Gastrocnemius medialis (tissue), 4 donors: ENCODE data around the gene MSMB. TPM values are rescaled to one million over a fixed set of nuclear protein-coding genes. Genes with fewer than 3 reads are reported as not detected.

Source experiments
- ATAC-seq, 2 donors: fragments of 150-250 bp; one replicate each; pipeline ENCODE4 v1.9.1; 2016
- DNase-seq, 2 donors: peaks; one replicate each; pipeline ENCODE4 v3.0.0-alpha.2; 2019
- H3K27ac ChIP-seq, 4 donors: fragments of 200-600 bp; sonication (generic); 1 replicate in 1 of 4; 2 replicates in 3 of 4; pipeline ENCODE4 v1.5.1; 2016 to 2018; ENCODE audit warnings: mild to moderate bottlenecking in 2 of 4, moderate library complexity in 1 of 4
- H3K27me3 ChIP-seq, 3 donors: fragments of 200-600 bp; sonication (generic) in 2 of 3; 1 replicate in 1 of 3; 2 replicates in 2 of 3; pipeline versions ENCODE4 v1.5.1 to v1.6.0; 2016 to 2019; ENCODE audit warnings: mild to moderate bottlenecking in 1 of 3, moderate library complexity in 1 of 3
- H3K36me3 ChIP-seq, 2 donors: fragments of 200-600 bp; sonication (generic) in 1 of 2; one replicate each; pipeline ENCODE4 v1.5.1; 2017 to 2018
- H3K4me1 ChIP-seq, 2 donors: fragments of 200-600 bp; sonication (generic) in 1 of 2; one replicate each; pipeline ENCODE4 v1.5.1; 2016 to 2017; ENCODE audit warnings: mild to moderate bottlenecking in 2 of 2
- H3K4me3 ChIP-seq, 4 donors: fragments of 200-600 bp; sonication (generic) in 3 of 4; 1 replicate in 1 of 4; 2 replicates in 3 of 4; pipeline ENCODE4 v1.5.1; 2016 to 2019; ENCODE audit warnings: mild to moderate bottlenecking in 2 of 4
- H3K9me3 ChIP-seq, 3 donors: fragments of 200-600 bp; sonication (generic) in 2 of 3; 1 replicate in 1 of 3; 2 replicates in 2 of 3; pipeline ENCODE4 v1.5.1; 2016 to 2019
- POLR2A ChIP-seq, 2 donors: fragments of 450-650 bp; IDR thresholded peaks; one replicate each; pipeline ENCODE4 v1.6.1; 2017; ENCODE audit warnings: antibody characterized with exemption in 2 of 2, mild to moderate bottlenecking in 2 of 2, moderate library complexity in 2 of 2
- in situ Hi-C, 4 donors: fragments of 200-750 bp; cut with MboI; loops; one replicate each; pipeline versions ENCODE4 v1.15.0 to v1.8.0; 2017; ENCODE audit warnings: low sequenced_read_pairs in 4 of 4
- intact Hi-C: fragments of 100-400 bp; cut with DNase I; formaldehyde crosslinking; loops from one replicate; pipeline ENCODE4 v1.15.1; 2023; ENCODE audit warnings: low total_unique reads
- total RNA-seq, 4 donors: library from RNA; depleted of rRNA; stranded (reverse); fragments of >200 nt; gene quantifications; one replicate each; pipeline versions ENCODE4 v1.1.0 to v1.2.3, GENCODE V29; 2016
- TF ChIP-seq, protein P1 (sequence below), 5 experiments: fragments of 450-650 bp in 3 of 5; fragments of 200-600 bp in 2 of 5; sonication (generic) in 2 of 5; IDR thresholded peaks in 4 of 5; conservative IDR thresholded peaks in 1 of 5; 1 replicate in 4 of 5; 2 replicates in 1 of 5; pipeline ENCODE4 v1.5.1; 2016 to 2019; ENCODE audit warnings: antibody characterized with exemption in 5 of 5, mild to moderate bottlenecking in 3 of 5, moderate library complexity in 3 of 5

The MSMB gene
- total RNA-seq, 4 donors from 2014 or later, result not detected

DNA sequence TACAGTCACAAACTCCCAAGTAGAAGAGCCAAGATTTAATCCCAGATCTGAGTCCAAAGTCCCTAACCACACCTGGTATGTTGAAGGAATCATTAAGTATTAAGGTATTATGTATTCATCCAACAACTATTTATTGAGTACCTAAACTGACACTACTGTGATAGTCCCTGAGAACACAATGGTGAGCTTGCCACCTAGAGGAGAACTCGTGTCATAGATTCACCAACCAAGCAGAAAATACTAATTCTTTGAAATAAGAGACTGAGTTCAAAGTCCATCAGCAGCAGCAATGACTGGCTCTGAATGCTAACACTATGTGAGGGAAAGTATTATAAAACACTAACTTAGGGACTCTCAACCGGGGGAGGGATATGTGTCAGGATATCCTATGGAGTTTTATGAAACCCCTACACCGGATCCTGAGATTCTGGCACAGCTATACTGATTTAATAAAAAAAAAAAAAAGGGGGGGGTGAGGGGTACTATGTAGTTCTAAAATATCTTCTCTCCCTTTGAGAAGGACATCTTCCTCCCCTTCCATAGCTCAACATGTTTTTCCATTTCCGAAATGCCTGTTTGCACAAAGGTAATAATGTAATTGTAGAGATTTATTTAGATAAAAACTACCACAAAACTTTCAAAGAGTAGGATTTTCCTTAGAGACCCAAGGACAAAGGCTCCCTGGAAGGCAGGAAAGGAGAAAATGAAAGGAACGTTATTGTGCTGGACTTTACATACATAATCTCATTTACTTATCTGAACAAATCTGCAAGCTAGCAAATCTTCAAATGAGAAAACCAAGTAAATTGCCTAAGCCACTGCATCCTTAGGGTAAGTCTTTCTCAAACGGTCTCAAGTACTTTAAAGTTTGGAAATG, 17.2 kb downstream of the MSMB start:
- H3K4me1 ChIP-seq, result peaks cover 55 to 60% of the 10 kb centered on the region in 2 donors
- in situ Hi-C loops, result no loop called here
- intact Hi-C loops, result loop anchor here (10.0 kb wide), 1 partner anchor 1024 kb away; the partner anchor contains the start of gene ZNF22

DNA sequence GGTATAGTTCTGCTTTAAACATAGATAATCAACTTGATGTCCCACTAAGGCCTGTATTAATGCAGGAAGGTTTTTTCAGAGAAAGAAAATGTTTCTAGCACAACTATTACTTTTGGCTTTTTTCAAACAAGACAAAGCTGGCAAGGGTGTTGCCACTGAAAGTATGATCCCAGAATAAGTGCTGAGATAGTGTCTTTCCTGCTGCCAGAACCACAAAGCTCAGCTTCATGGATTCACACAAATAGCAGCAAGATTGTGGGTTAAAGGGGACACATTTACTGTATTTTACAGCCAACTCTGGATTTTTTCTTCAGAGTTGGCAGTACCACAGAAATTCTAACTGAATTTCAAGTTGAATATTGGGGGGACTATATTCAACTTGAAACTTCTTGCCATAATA, 20.0 kb downstream of the MSMB start:
- ATAC-seq (no peak), DNase-seq (no peak)
- no peaks in the 10 kb centered on the region for H3K9me3 ChIP-seq
- H3K27ac ChIP-seq, result peak overlapping the region; percentile 5 to 96 (median 14)
- H3K27me3 ChIP-seq, result no peaks in the 10 kb centered on the region
- peaks cover 80% of the 10 kb centered on the region in 2 donors for H3K4me1 ChIP-seq
- H3K4me3 ChIP-seq, result no peak overlapping the region
- intact Hi-C loops, result loop anchor here (10.0 kb wide), 1 partner anchor 1021 kb away; the partner anchor contains the start of gene ZNF22
- TF ChIP-seq POLR2A (IDR thresholded peaks at IDR 0.05), result no peak
- TF ChIP-seq, protein P1, sequence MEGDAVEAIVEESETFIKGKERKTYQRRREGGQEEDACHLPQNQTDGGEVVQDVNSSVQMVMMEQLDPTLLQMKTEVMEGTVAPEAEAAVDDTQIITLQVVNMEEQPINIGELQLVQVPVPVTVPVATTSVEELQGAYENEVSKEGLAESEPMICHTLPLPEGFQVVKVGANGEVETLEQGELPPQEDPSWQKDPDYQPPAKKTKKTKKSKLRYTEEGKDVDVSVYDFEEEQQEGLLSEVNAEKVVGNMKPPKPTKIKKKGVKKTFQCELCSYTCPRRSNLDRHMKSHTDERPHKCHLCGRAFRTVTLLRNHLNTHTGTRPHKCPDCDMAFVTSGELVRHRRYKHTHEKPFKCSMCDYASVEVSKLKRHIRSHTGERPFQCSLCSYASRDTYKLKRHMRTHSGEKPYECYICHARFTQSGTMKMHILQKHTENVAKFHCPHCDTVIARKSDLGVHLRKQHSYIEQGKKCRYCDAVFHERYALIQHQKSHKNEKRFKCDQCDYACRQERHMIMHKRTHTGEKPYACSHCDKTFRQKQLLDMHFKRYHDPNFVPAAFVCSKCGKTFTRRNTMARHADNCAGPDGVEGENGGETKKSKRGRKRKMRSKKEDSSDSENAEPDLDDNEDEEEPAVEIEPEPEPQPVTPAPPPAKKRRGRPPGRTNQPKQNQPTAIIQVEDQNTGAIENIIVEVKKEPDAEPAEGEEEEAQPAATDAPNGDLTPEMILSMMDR (IDR thresholded peaks at IDR 0.05 in 4 of 5, conservative IDR thresholded peaks at IDR 0.05 in 1 of 5), result no peak
- in situ Hi-C loops, result no loop called here
- H3K36me3 ChIP-seq, result no peaks in the 10 kb centered on the region

More for the DNA sequence above, 17.2 kb downstream of the MSMB start:
- ATAC-seq (peak in 1 of 2 donors; percentile 30), DNase-seq (no peak)
- Histone ChIP-seq H3K9me3 (no peaks in the 10 kb centered on the region), H3K27me3 (no peaks in the 10 kb centered on the region), H3K36me3 (no peaks in the 10 kb centered on the region), H3K4me3 (peak overlapping the region; percentile 75 to 99 (median 89)), H3K27ac (peak overlapping the region; percentile 90 to 98 (median 91))
- TF ChIP-seq, protein P1 (IDR thresholded peaks at IDR 0.05 in 4 of 5, conservative IDR thresholded peaks at IDR 0.05 in 1 of 5), result peak; percentile 25 to 59 (median 44)
- no peak for TF ChIP-seq POLR2A (IDR thresholded peaks at IDR 0.05)

DNA sequence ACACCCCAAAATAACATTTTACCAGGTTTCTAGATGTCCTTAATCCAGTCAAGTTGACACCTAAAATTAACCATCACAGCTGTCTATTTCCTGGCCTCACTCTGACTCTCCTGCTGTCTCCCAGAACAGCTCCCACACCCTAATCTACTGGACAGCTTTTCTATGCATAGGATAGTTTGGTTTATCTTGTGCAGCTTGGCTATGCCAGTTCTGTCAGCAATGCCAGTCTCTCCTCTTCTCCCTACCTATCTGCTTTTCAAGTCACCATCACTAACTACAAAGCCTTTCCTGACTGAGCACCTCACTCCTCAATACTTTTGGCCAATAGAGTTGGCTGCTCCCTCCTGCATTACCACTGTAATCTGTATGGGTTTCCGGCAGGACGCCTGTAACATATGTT, 20.7 kb downstream of the MSMB start:
- TF ChIP-seq POLR2A (IDR thresholded peaks at IDR 0.05), result no peak
- TF ChIP-seq, protein P1 (IDR thresholded peaks at IDR 0.05 in 4 of 5, conservative IDR thresholded peaks at IDR 0.05 in 1 of 5), result no peak
- peak overlapping the region; percentile 9 to 96 (median 65) for H3K27ac ChIP-seq
- DNase-seq (no peak), ATAC-seq (no peak)
- intact Hi-C loops, result loop anchor here (10.0 kb wide), 1 partner anchor 1021 kb away; the partner anchor contains the start of gene ZNF22
- H3K36me3 ChIP-seq, result no peaks in the 10 kb centered on the region
- in situ Hi-C loops, result no loop called here
- H3K4me1 ChIP-seq, result peaks cover 84 to 87% of the 10 kb centered on the region in 2 donors
- no peak overlapping the region for H3K4me3 ChIP-seq
- H3K27me3 ChIP-seq, result no peaks in the 10 kb centered on the region
- no peaks in the 10 kb centered on the region for H3K9me3 ChIP-seq

DNA sequence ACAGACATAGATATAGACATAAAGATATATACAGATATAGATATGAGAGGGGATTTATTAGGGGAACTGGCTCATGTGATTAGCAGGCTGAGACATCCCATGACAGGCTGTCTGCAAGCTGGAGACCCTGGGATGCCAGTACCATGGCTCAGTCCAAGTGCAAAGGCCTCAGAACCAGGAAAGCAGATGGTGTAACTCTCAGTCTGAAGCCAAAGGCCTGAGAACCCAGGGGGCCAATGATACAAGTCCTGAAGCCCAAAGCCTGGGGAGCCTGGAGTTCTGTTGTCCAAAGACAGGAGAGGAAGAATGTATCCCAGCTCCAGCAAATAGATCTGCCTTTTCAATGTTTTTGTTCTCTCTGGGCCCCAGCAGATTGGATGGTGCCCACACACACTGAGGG, 21.1 kb downstream of the MSMB start:
- TF ChIP-seq, protein P1 (IDR thresholded peaks at IDR 0.05 in 4 of 5, conservative IDR thresholded peaks at IDR 0.05 in 1 of 5), result no peak
- TF ChIP-seq POLR2A (IDR thresholded peaks at IDR 0.05), result no peak
- ATAC-seq (no peak), DNase-seq (no peak)
- Histone ChIP-seq H3K36me3 (no peaks in the 10 kb centered on the region), H3K9me3 (no peaks in the 10 kb centered on the region), H3K27ac (peak overlapping the region; percentile 9 to 96 (median 65)), H3K4me3 (no peak overlapping the region), H3K4me1 (peaks cover 88 to 91% of the 10 kb centered on the region in 2 donors), H3K27me3 (no peaks in the 10 kb centered on the region)
- in situ Hi-C loops (loop anchor here in 1 of 4 donors (25.0 kb wide), 1 partner anchor 1038 kb away; the partner anchor contains the start of gene DEPP1), intact Hi-C loops (loop anchor here (5.0 to 10.0 kb wide), 2 partner anchors 43 to 1020 kb away; partner anchors contain the start of gene ZNF22)
